Esophagus muscularis mucosa (tissue), 4 donors: ENCODE data around the gene PBRM1. TPM values are rescaled to one million over a fixed set of nuclear protein-coding genes. Genes with fewer than 3 reads are reported as not detected.

ENCODE experiments used
- DNase-seq: peaks from one replicate; pipeline ENCODE4 v3.0.0-alpha.2; 2017; ENCODE audit errors: extremely low spot score
- H3K27ac ChIP-seq, 4 donors: fragments of 200-600 bp; sonication (generic); replicated peaks in 1 of 4; 1 replicate in 3 of 4; 2 replicates in 1 of 4; pipeline ENCODE4 v1.5.1; 2016 to 2019; ENCODE audit warnings: mild to moderate bottlenecking in 1 of 4
- H3K27me3 ChIP-seq, 4 donors: fragments of 200-600 bp; sonication (generic); one replicate each; pipeline versions ENCODE4 v1.5.1 to v1.6.0; 2016 to 2019
- H3K36me3 ChIP-seq, 4 donors: fragments of 200-600 bp; sonication (generic); one replicate each; pipeline ENCODE4 v1.5.1; 2016 to 2019
- H3K4me1 ChIP-seq, 4 donors: fragments of 200-600 bp; sonication (generic); one replicate each; pipeline ENCODE4 v1.5.1; 2016 to 2019
- H3K4me3 ChIP-seq, 4 donors: fragments of 200-600 bp; sonication (generic); 1 replicate in 2 of 4; 2 replicates in 2 of 4; pipeline ENCODE4 v1.5.1; 2016 to 2019; ENCODE audit warnings: mild to moderate bottlenecking in 4 of 4, moderate library complexity in 1 of 4
- H3K9me3 ChIP-seq, 4 donors: fragments of 200-600 bp; sonication (generic); 1 replicate in 3 of 4; 2 replicates in 1 of 4; pipeline ENCODE4 v1.5.1; 2016 to 2019
- CTCF ChIP-seq, 3 experiments: fragments of 200-600 bp in 2 of 3; fragments of 450-650 bp in 1 of 3; sonication (generic) in 2 of 3; IDR thresholded peaks; one replicate each; pipeline ENCODE4 v1.5.1; 2017 to 2019; ENCODE audit warnings: antibody characterized with exemption in 3 of 3, mild to moderate bottlenecking in 2 of 3, moderate library complexity in 1 of 3
- EP300 ChIP-seq: sonication (generic); formaldehyde crosslinking; IDR thresholded peaks from one replicate; pipeline ENCODE4 v1.6.1; 2017; ENCODE audit warnings: antibody characterized with exemption
- POLR2A ChIP-seq: fragments of 450-650 bp; IDR thresholded peaks from one replicate; pipeline ENCODE4 v1.6.1; 2017; ENCODE audit warnings: antibody characterized with exemption, moderate library complexity, mild to moderate bottlenecking, low read depth
- POLR2AphosphoS5 ChIP-seq, 2 donors: sonication (generic); formaldehyde crosslinking; IDR thresholded peaks; one replicate each; pipeline ENCODE4 v1.6.1; 2017; ENCODE audit warnings: antibody characterized with exemption in 2 of 2
- WGBS: methylation state at CpG from one replicate; pipeline ENCODE4 v1.1.5; 2018; 5-methylcytosine and 5-hydroxymethylcytosine counted together
- intact Hi-C: fragments of 100-400 bp; cut with DNase I; formaldehyde crosslinking; loops from one replicate; pipeline ENCODE4 v1.15.1; 2023
- total RNA-seq, 4 donors: library from RNA; depleted of rRNA; stranded (reverse); fragments of >200 nt; gene quantifications; one replicate each; pipeline versions ENCODE4 v1.1.0 to v1.2.1, GENCODE V29; 2016

PBRM1 gene
- total RNA-seq, 4 donors from 2014 or later = 79.4 to 99.3 (median 82.8) TPM

- no peaks in the 10 kb centered on the region for H3K4me1 ChIP-seq
- no peak overlapping the region for H3K27ac ChIP-seq
- intact Hi-C loops = no loop called here
- no peaks in the 10 kb centered on the region for H3K27me3 ChIP-seq
- no peak overlapping the region for H3K4me3 ChIP-seq
- no peak for TF ChIP-seq POLR2A
- no peak for TF ChIP-seq CTCF (IDR thresholded peaks at IDR 0.05)
- no peak for TF ChIP-seq POLR2AphosphoS5 (IDR thresholded peaks at IDR 0.05)
- no peak for TF ChIP-seq EP300
- no peaks in the 10 kb centered on the region for H3K9me3 ChIP-seq
- H3K36me3 ChIP-seq = peaks cover 43 to 98% (median 89%) of the 10 kb centered on the region in 4 donors
- no peak for DNase-seq
Measured at GRCh38 chr3:52651592-52651991, 34.1 kb downstream of the PBRM1 start.

GRCh38 chr3:52650439-52650838 is 35.3 kb downstream of the PBRM1 start:
- intact Hi-C loops = no loop called here
- no peaks in the 10 kb centered on the region for H3K4me1 ChIP-seq
- no peak overlapping the region for H3K4me3 ChIP-seq
- H3K27ac ChIP-seq = no peak overlapping the region
- H3K36me3 ChIP-seq = peaks cover 32 to 98% (median 85%) of the 10 kb centered on the region in 4 donors
- 86% methylated on average over 1 of the region's 1 CpG for WGBS
- DNase-seq = no peak
- no peak for TF ChIP-seq CTCF (IDR thresholded peaks at IDR 0.05)
- no peak for TF ChIP-seq POLR2A
- no peak for TF ChIP-seq POLR2AphosphoS5 (IDR thresholded peaks at IDR 0.05)
- TF ChIP-seq EP300 = no peak
- no peaks in the 10 kb centered on the region for H3K27me3 ChIP-seq
- H3K9me3 ChIP-seq = no peaks in the 10 kb centered on the region

- intact Hi-C loops = no loop called here
- DNase-seq = no peak
- Histone ChIP-seq H3K27me3 (no peaks in the 10 kb centered on the region), H3K9me3 (no peaks in the 10 kb centered on the region), H3K36me3 (peaks cover 24 to 98% (median 86%) of the 10 kb centered on the region in 4 donors), H3K27ac (peak overlapping the region in 3 of 4 donors; percentile 13 to 29 (median 19)), H3K4me3 (no peak overlapping the region), H3K4me1 (no peaks in the 10 kb centered on the region)
- WGBS = 86% methylated on average over 5 of the region's 5 CpGs
- TF ChIP-seq POLR2AphosphoS5 (IDR thresholded peaks at IDR 0.05) (no peak), POLR2A (no peak), CTCF (IDR thresholded peaks at IDR 0.05) (no peak), EP300 (no peak)
Measured at GRCh38 chr3:52649461-52650210, 36.1 kb downstream of the PBRM1 start.

- peaks cover 37 to 98% (median 84%) of the 10 kb centered on the region in 4 donors for H3K36me3 ChIP-seq
- no peaks in the 10 kb centered on the region for H3K4me1 ChIP-seq
- no peak overlapping the region for H3K27ac ChIP-seq
- H3K4me3 ChIP-seq = no peak overlapping the region
- no peak for DNase-seq
- WGBS = 95% methylated on average over 6 of the region's 6 CpGs
- intact Hi-C loops = no loop called here
- H3K27me3 ChIP-seq = no peaks in the 10 kb centered on the region
- TF ChIP-seq POLR2AphosphoS5 (IDR thresholded peaks at IDR 0.05) (no peak), EP300 (no peak), CTCF (IDR thresholded peaks at IDR 0.05) (no peak), POLR2A (no peak)
- H3K9me3 ChIP-seq = no peaks in the 10 kb centered on the region
Measured at GRCh38 chr3:52645549-52645948, 40.2 kb downstream of the PBRM1 start.
